ENCODE results near the gene VSNL1.

- TF ChIP-seq CTCF (conservative IDR thresholded peaks at IDR 0.05) (no peak), ZFX (IDR thresholded peaks at IDR 0.05) (no peak)
Observed at GRCh38 chr2:17573804-17574175, 33.3 kb downstream of the VSNL1 start.

Data from C4-2B (cell line).